ENCODE data around the gene LY6G6F.

LY6G6F gene

DNA sequence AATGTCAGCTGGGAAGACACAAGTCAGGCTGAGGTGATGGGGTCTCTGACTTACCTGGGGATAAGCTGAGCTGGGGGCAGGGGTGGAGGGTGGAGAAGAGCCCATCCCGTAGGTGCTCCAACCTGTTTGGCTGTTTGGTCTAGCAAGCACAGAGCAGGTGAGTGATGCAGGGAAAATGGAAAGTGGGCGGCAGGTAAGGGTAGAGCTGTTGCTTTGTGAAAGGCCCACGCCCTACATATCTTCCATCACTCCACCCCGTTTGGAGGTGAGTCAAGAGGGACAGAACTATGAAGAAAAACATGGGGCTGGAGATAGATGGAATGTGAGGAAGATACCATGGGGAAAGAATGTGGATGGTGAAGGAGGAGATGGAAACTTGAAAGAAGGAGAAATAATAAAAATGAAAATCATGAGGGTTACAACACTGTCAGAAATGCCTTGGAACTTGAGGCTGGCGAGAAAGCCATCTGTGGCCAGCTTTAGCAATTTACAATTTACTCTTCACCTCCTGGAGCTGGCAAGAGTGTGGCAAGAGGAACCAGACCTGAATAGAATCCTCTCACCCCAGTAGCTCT is 13.6 kb downstream of the LY6G6F start:
- H3K4me3 ChIP-seq (ENCODE audit: low read depth, low read length), result no peak overlapping the region
- DNase-seq, result no peak
- H3K36me3 ChIP-seq, result no peaks in the 10 kb centered on the region
- no peaks in the 10 kb centered on the region for H3K27me3 ChIP-seq
- H3K4me1 ChIP-seq, result no peaks in the 10 kb centered on the region; the same call in 1 of the 2 replicates
- TF ChIP-seq, protein P1, sequence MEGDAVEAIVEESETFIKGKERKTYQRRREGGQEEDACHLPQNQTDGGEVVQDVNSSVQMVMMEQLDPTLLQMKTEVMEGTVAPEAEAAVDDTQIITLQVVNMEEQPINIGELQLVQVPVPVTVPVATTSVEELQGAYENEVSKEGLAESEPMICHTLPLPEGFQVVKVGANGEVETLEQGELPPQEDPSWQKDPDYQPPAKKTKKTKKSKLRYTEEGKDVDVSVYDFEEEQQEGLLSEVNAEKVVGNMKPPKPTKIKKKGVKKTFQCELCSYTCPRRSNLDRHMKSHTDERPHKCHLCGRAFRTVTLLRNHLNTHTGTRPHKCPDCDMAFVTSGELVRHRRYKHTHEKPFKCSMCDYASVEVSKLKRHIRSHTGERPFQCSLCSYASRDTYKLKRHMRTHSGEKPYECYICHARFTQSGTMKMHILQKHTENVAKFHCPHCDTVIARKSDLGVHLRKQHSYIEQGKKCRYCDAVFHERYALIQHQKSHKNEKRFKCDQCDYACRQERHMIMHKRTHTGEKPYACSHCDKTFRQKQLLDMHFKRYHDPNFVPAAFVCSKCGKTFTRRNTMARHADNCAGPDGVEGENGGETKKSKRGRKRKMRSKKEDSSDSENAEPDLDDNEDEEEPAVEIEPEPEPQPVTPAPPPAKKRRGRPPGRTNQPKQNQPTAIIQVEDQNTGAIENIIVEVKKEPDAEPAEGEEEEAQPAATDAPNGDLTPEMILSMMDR (IDR thresholded peaks at IDR 0.05; ENCODE audit: low read depth, low read length), result no peak
- H3K9me3 ChIP-seq, result no peaks in the 10 kb centered on the region

DNA sequence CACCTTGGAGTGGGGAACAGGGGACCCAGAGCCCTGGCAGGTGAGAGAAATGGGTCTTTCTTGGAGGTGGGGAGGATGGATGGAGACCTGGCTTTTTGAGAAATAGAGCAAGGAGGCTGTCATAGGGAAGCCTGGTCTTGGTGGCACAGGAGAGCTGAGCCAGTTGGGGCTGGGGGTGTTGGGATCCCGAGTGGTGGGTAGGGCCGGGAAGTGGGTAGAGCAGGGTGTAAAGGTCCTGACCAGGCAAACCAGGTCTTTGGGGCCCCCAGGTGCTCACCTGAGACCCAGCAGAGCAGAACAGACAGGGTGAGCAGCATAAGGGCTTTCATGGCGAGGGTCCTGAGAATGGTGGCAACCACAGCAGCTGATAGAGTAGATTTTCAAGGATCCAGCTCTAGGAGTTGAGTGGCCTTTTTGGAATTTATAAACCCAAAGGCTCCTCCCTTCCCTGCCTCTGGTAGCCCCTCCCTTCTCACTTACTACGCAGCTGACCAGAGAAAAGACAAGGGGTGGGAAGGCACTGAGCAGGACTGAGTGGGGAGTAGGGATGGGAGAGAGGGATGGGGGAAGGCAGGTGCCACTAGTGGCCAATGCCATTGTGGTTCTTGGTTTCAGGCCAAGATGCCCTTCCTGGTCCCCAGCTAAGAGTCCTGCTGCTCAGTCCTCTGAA is 14.8 kb downstream of the LY6G6F start, which contains the start of gene LY6G6C:
TSS of gene LY6G6C (minus strand) at position 396 of the 670 bp plus-strand sequence. CDS start at position 329, 67 bp downstream.
- DNase-seq, result no peak
- Histone ChIP-seq H3K9me3 (no peaks in the 10 kb centered on the region), H3K27me3 (no peaks in the 10 kb centered on the region), H3K4me1 (no peaks in the 10 kb centered on the region; the same call in 1 of the 2 replicates), H3K36me3 (no peaks in the 10 kb centered on the region), H3K4me3 (ENCODE audit: low read depth, low read length) (no peak within 1 kb of the TSS)
- TF ChIP-seq, protein P1 (IDR thresholded peaks at IDR 0.05; ENCODE audit: low read depth, low read length), result no peak

DNA sequence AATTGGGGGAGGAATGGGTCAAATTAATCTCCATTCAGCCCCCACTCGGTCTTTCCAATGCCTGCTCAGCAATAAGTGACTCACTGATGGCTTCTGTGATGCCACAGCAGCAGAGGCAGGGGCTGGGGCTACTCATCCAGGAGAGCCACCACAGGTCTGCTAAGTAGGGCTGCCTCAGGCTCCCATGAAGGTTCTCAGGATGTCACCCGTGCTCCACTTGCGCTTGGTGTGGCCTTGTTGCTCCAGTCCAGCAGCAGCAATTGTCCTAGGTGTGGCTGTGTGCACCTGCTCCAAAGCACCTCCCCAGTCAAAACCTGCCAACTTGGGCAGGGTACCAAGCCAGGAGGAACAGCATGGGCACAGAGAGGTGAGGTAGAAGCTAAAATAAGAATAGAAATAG is 15.5 kb downstream of the LY6G6F start:
- H3K9me3 ChIP-seq, result no peaks in the 10 kb centered on the region
- no peaks in the 10 kb centered on the region; the same call in 1 of the 2 replicates for H3K4me1 ChIP-seq
- DNase-seq, result no peak
- TF ChIP-seq, protein P1 (IDR thresholded peaks at IDR 0.05; ENCODE audit: low read depth, low read length), result no peak
- H3K27me3 ChIP-seq, result no peaks in the 10 kb centered on the region
- no peak overlapping the region for H3K4me3 ChIP-seq (ENCODE audit: low read depth, low read length)
- no peaks in the 10 kb centered on the region for H3K36me3 ChIP-seq

DNA sequence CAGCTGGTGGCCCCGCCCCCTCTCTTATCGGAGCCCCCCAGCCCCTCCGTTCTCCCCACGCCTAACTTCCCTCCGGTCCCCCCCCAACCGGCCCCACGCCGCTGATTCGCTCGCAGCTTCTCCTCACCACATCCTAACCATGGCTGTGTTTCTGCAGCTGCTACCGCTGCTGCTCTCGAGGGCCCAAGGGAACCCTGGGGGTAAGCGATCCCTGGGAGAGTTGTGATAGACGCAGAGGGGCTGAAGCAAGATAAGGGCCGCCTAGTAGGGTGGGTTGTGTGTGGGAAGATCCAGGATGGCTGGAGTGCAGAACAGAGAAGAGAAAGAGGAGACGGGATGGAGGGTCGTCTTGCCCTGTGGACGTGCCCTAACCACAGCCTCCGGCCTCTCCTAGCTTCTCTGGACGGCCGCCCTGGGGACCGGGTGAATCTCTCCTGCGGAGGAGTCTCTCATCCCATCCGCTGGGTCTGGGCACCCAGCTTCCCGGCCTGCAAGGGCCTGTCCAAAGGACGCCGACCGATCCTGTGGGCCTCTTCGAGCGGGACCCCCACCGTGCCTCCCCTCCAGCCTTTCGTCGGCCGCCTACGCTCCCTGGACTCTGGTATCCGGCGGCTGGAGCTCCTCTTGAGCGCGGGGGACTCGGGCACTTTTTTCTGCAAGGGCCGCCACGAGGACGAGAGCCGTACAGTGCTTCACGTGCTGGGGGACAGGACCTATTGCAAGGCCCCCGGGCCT is 16.7 kb downstream of the LY6G6F start, which contains the start of gene MPIG6B:
TSS of gene MPIG6B (plus strand) at position 129 of the 735 bp plus-strand sequence. CDS start at position 140, 11 bp downstream.
- TF ChIP-seq, protein P1 (IDR thresholded peaks at IDR 0.05; ENCODE audit: low read depth, low read length), result no peak
- Histone ChIP-seq H3K4me3 (ENCODE audit: low read depth, low read length) (no peak within 1 kb of the TSS), H3K36me3 (no peaks in the 10 kb centered on the region), H3K27me3 (no peaks in the 10 kb centered on the region), H3K9me3 (no peaks in the 10 kb centered on the region), H3K4me1 (no peaks in the 10 kb centered on the region; the same call in 1 of the 2 replicates)
- DNase-seq, result peak; percentile 36

DNA sequence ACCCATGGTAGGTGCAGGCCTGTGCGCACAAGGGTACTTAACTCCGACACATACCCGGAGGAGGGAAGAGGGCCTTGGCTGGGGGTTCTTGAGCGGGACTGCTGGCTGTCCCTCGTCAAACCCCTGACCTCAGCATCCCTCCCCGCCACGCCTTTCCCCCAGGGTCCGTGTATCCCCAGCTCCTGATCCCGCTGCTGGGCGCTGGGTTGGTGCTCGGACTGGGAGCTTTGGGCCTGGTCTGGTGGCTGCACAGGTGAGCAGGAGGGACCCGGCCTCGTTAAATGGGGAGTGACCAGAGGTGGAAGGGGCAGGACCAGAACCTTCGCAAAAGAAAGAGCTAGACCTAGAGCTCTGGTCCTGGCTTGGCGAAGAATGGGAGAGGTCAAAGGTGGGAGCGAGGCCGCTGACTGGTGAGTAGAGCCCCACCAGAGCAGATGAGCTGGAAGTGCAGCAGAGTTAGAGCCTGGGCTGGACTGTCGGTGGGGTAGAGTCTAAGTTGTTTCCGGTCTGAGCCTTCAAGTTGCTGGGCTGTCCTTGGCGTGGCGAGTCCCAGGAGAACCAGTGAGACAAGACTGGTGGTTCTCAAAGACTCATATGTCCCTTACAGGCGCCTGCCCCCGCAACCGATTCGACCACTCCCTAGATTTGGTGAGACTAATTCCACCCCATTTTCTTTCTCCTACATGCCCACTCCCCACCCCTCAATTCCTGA is 17.5 kb downstream of the LY6G6F start:
- no peak overlapping the region for H3K4me3 ChIP-seq (ENCODE audit: low read depth, low read length)
- no peaks in the 10 kb centered on the region for H3K36me3 ChIP-seq
- no peaks in the 10 kb centered on the region for H3K9me3 ChIP-seq
- no peaks in the 10 kb centered on the region for H3K27me3 ChIP-seq
- TF ChIP-seq, protein P1 (IDR thresholded peaks at IDR 0.05; ENCODE audit: low read depth, low read length), result no peak
- no peak for DNase-seq
- H3K4me1 ChIP-seq, result no peaks in the 10 kb centered on the region; the same call in 1 of the 2 replicates

Data from BE2C (cell line).